HepG2 (cell line): ENCODE measurements around the gene ELOVL7. TPM values are rescaled to one million over a fixed set of nuclear protein-coding genes. Genes with fewer than 3 reads are reported as not detected.
A peak's percentile ranks its signal among the peaks of the same experiment; 100 is the strongest.

Experiments used
- GFI1 ChIP-seq: sonication (generic); formaldehyde crosslinking; IDR thresholded peaks from 2 replicates; pipeline ENCODE4 v1.5.0; 2020; ENCODE audit warnings: missing genetic modification reagents, mild to moderate bottlenecking, borderline replicate concordance
- HDAC2 ChIP-seq: sonication (generic); formaldehyde crosslinking; IDR thresholded peaks from 2 replicates; pipeline ENCODE4 v1.4.0; 2020; ENCODE audit warnings: missing genetic modification reagents
- HES4 ChIP-seq: sonication (generic); formaldehyde crosslinking; IDR thresholded peaks from 2 replicates; pipeline ENCODE4 v1.9.0; 2021; ENCODE audit warnings: mild to moderate bottlenecking, missing genetic modification reagents, borderline replicate concordance
- KAT8 ChIP-seq: IDR thresholded peaks from 2 replicates; pipeline ENCODE4 v1.6.1; 2016; ENCODE audit warnings: missing genetic modification reagents, missing compliant biosample characterization
- PAWR ChIP-seq: sonication (generic); formaldehyde crosslinking; IDR thresholded peaks from 2 replicates; pipeline ENCODE4 v1.4.0; 2020; ENCODE audit warnings: missing genetic modification reagents, mild to moderate bottlenecking, borderline replicate concordance
- SMAD3 ChIP-seq: sonication (generic); formaldehyde crosslinking; IDR thresholded peaks from 2 replicates; pipeline ENCODE4 v1.4.0; 2020; ENCODE audit warnings: missing genetic modification reagents
- SP4 ChIP-seq: sonication (generic); formaldehyde crosslinking; IDR thresholded peaks from 2 replicates; pipeline ENCODE4 v1.8.1; 2023; ENCODE audit warnings: mild to moderate bottlenecking, missing genetic modification reagents
- TAF15 ChIP-seq: fragments of 200-400 bp; formaldehyde crosslinking; IDR thresholded peaks from one replicate; pipeline ENCODE4 v1.6.1; 2018; ENCODE audit warnings: mild to moderate bottlenecking, low read depth, low read length; ENCODE audit not compliant: poor library complexity, severe bottlenecking
- ZFP41 ChIP-seq: sonication (generic); formaldehyde crosslinking; IDR thresholded peaks from 2 replicates; pipeline ENCODE4 v1.4.0; 2020; ENCODE audit warnings: mild to moderate bottlenecking, missing genetic modification reagents, borderline replicate concordance
- ZFY ChIP-seq: sonication (generic); formaldehyde crosslinking; IDR thresholded peaks from 2 replicates; pipeline ENCODE4 v1.4.0; 2020; ENCODE audit warnings: missing genetic modification reagents
- ZFYVE20 ChIP-seq: sonication (generic); formaldehyde crosslinking; IDR thresholded peaks from 2 replicates; pipeline ENCODE4 v1.8.0; 2023; ENCODE audit warnings: low read depth, mild to moderate bottlenecking, moderate library complexity, missing genetic modification reagents, borderline replicate concordance
- ZKSCAN5 ChIP-seq: sonication (generic); formaldehyde crosslinking; IDR thresholded peaks from 2 replicates; pipeline ENCODE4 v1.5.1; 2020; ENCODE audit warnings: mild to moderate bottlenecking, missing genetic modification reagents
- ZNF510 ChIP-seq: sonication (generic); formaldehyde crosslinking; IDR thresholded peaks from 2 replicates; pipeline ENCODE4 v1.4.0; 2020; ENCODE audit warnings: low read depth, mild to moderate bottlenecking, missing genetic modification reagents
- ZNF816 ChIP-seq: sonication (generic); formaldehyde crosslinking; IDR thresholded peaks from 2 replicates; pipeline ENCODE4 v1.8.0; 2022; ENCODE audit warnings: missing genetic modification reagents, mild to moderate bottlenecking, borderline replicate concordance
- polyA plus RNA-seq, 8 experiments: library from polyadenylated mRNA; depleted of rRNA in 3 of 8; stranded (reverse) in 7 of 8; unstranded in 1 of 8; fragments of >200 nt; fragmentation: Illumina TruSeq in 4 of 8; extraction: Trizol in 4 of 8; gene quantifications; 2 replicates each; pipeline versions ENCODE4 v1.2.1 to v1.2.3, GENCODE V29; 2011 to 2016; ENCODE audit warnings: low read depth in 4 of 8, missing spikeins in 1 of 8, mixed read lengths in 1 of 8; ENCODE audit not compliant: insufficient read depth in 1 of 8
- total RNA-seq, 5 experiments: library from RNA; depleted of rRNA; stranded (reverse); fragments of >200 nt; fragmentation: Illumina TruSeq; extraction: Trizol; gene quantifications; 2 replicates each; pipeline ENCODE4 v1.2.3, GENCODE V29; 2016; ENCODE audit warnings: low read depth in 1 of 5
- TF ChIP-seq, protein P1 (sequence below): sonication (generic); formaldehyde crosslinking; IDR thresholded peaks from 2 replicates; pipeline ENCODE4 v1.5.1; 2020; ENCODE audit warnings: missing genetic modification reagents, mild to moderate bottlenecking, borderline replicate concordance
- TF ChIP-seq, protein P2 (sequence below): sonication (generic); formaldehyde crosslinking; IDR thresholded peaks from 2 replicates; pipeline ENCODE4 v1.8.1; 2023; ENCODE audit warnings: missing genetic modification reagents, mild to moderate bottlenecking, borderline replicate concordance
- TF ChIP-seq, protein P3 (sequence below): conservative IDR thresholded peaks from 2 replicates; pipeline ENCODE4 v1.6.1; 2018; ENCODE audit warnings: missing genetic modification reagents
- TF ChIP-seq, protein P4 (sequence below): sonication (generic); formaldehyde crosslinking; conservative IDR thresholded peaks from 2 replicates; pipeline ENCODE4 v1.4.0; 2020; ENCODE audit warnings: missing genetic modification reagents
- TF ChIP-seq, protein P5 (sequence below): sonication (generic); formaldehyde crosslinking; IDR thresholded peaks from 2 replicates; pipeline ENCODE4 v1.4.0; 2020; ENCODE audit warnings: mild to moderate bottlenecking, missing genetic modification reagents
- TF ChIP-seq, protein P6 (sequence below): IDR thresholded peaks from 2 replicates; pipeline ENCODE4 v1.6.1; 2016; ENCODE audit warnings: low read depth

Gene ELOVL7
- total and polyA plus RNA-seq, 2 of the 13 experiments (the other 11 are each of a cell fraction or from before 2014, with no cell fraction given): 4.5 to 7.3 TPM

DNA sequence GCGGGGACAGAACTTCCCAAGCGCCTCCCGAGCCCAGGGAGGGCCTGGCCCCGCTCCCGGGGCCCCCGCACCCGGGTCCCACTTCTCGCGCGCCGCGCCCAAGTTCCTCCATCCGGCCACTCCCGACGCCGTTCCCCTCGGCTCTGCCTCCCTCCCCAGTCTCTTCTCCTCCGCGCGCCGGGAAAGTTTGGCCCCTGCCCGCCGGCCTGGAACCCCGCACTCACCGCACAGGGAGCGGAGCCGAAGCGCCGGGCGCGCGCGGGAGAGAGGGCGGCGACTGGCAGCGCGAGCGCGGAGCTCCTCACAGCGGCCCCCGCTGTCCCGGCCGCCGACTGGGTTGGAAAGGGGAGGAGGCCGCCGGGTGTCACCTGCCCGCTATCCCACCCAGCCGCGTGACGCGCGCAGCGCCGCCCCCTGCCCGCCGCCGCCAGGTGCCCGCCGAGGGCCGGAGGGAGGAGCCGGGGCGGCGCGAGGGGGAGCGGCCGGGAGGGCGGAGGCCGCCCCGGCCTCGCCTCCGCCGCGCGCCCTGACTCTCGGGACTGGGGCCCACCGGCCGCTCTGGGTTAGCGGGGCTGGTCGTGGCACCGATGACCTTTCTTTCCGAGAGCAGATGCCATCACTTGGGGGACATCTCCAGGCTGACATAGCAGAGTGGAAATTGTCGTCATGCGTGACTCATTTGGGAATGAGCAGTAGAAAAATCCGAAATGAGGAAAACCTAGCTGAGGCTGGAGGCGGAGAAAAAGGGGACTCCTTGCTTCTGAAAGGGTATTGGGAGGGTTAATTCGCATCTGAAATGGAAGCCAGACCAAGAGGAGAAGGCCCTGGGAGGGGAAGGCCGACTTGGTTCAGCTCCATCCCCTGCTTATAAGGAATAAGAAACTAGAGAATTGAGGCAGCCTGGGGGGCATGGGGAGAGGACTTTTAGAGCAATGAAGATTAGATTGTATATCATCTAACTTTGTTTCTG, at the start of gene ELOVL7 (continued):
- no peak for TF ChIP-seq SMAD3 (CRISPR knock-in tag)
- no peak for TF ChIP-seq ZFYVE20 (CRISPR knock-in tag)
- TF ChIP-seq HES4 (CRISPR knock-in tag): no peak
- no peak for TF ChIP-seq ZNF816 (CRISPR knock-in tag)
- no peak for TF ChIP-seq TAF15
- TF ChIP-seq KAT8 (CRISPR knock-in tag): peak; percentile 52; the same call in 1 of the 2 replicates
- TF ChIP-seq, protein P1, sequence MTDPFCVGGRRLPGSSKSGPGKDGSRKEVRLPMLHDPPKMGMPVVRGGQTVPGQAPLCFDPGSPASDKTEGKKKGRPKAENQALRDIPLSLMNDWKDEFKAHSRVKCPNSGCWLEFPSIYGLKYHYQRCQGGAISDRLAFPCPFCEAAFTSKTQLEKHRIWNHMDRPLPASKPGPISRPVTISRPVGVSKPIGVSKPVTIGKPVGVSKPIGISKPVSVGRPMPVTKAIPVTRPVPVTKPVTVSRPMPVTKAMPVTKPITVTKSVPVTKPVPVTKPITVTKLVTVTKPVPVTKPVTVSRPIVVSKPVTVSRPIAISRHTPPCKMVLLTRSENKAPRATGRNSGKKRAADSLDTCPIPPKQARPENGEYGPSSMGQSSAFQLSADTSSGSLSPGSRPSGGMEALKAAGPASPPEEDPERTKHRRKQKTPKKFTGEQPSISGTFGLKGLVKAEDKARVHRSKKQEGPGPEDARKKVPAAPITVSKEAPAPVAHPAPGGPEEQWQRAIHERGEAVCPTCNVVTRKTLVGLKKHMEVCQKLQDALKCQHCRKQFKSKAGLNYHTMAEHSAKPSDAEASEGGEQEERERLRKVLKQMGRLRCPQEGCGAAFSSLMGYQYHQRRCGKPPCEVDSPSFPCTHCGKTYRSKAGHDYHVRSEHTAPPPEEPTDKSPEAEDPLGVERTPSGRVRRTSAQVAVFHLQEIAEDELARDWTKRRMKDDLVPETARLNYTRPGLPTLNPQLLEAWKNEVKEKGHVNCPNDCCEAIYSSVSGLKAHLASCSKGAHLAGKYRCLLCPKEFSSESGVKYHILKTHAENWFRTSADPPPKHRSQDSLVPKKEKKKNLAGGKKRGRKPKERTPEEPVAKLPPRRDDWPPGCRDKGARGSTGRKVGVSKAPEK (CRISPR knock-in tag): no peak
- peak; percentile 79 for TF ChIP-seq ZFY (CRISPR knock-in tag)
- no peak for TF ChIP-seq ZFP41 (CRISPR knock-in tag)
- TF ChIP-seq, protein P2, sequence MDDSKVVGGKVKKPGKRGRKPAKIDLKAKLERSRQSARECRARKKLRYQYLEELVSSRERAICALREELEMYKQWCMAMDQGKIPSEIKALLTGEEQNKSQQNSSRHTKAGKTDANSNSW (CRISPR knock-in tag): no peak
- no peak for TF ChIP-seq HDAC2 (CRISPR knock-in tag)
- 0 out of 2 replicates have a peak, but pooled peaks have one; percentile 50 for TF ChIP-seq ZNF510 (CRISPR knock-in tag)
- no peak for TF ChIP-seq PAWR (CRISPR knock-in tag)
- peak; percentile 66; the same call in 1 of the 2 replicates for TF ChIP-seq SP4 (CRISPR knock-in tag)
- TF ChIP-seq GFI1 (CRISPR knock-in tag): no peak
- TF ChIP-seq ZKSCAN5 (CRISPR knock-in tag): no peak
- TF ChIP-seq, protein P3, sequence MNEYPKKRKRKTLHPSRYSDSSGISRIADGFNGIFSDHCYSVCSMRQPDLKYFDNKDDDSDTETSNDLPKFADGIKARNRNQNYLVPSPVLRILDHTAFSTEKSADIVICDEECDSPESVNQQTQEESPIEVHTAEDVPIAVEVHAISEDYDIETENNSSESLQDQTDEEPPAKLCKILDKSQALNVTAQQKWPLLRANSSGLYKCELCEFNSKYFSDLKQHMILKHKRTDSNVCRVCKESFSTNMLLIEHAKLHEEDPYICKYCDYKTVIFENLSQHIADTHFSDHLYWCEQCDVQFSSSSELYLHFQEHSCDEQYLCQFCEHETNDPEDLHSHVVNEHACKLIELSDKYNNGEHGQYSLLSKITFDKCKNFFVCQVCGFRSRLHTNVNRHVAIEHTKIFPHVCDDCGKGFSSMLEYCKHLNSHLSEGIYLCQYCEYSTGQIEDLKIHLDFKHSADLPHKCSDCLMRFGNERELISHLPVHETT: no peak
- TF ChIP-seq, protein P4, sequence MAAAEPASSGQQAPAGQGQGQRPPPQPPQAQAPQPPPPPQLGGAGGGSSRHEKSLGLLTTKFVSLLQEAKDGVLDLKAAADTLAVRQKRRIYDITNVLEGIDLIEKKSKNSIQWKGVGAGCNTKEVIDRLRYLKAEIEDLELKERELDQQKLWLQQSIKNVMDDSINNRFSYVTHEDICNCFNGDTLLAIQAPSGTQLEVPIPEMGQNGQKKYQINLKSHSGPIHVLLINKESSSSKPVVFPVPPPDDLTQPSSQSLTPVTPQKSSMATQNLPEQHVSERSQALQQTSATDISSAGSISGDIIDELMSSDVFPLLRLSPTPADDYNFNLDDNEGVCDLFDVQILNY (CRISPR knock-in tag): no peak
- TF ChIP-seq, protein P5, sequence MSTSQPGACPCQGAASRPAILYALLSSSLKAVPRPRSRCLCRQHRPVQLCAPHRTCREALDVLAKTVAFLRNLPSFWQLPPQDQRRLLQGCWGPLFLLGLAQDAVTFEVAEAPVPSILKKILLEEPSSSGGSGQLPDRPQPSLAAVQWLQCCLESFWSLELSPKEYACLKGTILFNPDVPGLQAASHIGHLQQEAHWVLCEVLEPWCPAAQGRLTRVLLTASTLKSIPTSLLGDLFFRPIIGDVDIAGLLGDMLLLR (CRISPR knock-in tag): no peak
- TF ChIP-seq, protein P6, sequence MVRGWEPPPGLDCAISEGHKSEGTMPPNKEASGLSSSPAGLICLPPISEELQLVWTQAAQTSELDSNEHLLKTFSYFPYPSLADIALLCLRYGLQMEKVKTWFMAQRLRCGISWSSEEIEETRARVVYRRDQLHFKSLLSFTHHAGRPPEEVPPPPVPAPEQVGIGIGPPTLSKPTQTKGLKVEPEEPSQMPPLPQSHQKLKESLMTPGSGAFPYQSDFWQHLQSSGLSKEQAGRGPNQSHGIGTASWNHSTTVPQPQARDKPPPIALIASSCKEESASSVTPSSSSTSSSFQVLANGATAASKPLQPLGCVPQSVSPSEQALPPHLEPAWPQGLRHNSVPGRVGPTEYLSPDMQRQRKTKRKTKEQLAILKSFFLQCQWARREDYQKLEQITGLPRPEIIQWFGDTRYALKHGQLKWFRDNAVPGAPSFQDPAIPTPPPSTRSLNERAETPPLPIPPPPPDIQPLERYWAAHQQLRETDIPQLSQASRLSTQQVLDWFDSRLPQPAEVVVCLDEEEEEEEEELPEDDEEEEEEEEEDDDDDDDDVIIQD (CRISPR knock-in tag): no peak
